GM18873 (cell line): ENCODE data around the gene OR5AC2.

Source experiments
- ATAC-seq: cut with Tn5 transposase; IDR thresholded peaks from one replicate; pipeline ENCODE4 v1.9.1; 2021; ENCODE audit warnings: mild to moderate bottlenecking, moderate library complexity, moderate number of reproducible peaks; ENCODE audit not compliant: unreplicated experiment, low FRiP score

OR5AC2 gene

GRCh38 chr3:98136631-98137030 lies 49.7 kb downstream of the OR5AC2 start:
- no peak for ATAC-seq
